Measurements from ENCODE around the gene NOB1.

GRCh38 chr16:69745959-69746358, 8.8 kb downstream of the NOB1 start:
- no peak for TF ChIP-seq CSDC2 (CRISPR knock-in tag; IDR thresholded peaks at IDR 0.05)
- TF ChIP-seq, protein P1, sequence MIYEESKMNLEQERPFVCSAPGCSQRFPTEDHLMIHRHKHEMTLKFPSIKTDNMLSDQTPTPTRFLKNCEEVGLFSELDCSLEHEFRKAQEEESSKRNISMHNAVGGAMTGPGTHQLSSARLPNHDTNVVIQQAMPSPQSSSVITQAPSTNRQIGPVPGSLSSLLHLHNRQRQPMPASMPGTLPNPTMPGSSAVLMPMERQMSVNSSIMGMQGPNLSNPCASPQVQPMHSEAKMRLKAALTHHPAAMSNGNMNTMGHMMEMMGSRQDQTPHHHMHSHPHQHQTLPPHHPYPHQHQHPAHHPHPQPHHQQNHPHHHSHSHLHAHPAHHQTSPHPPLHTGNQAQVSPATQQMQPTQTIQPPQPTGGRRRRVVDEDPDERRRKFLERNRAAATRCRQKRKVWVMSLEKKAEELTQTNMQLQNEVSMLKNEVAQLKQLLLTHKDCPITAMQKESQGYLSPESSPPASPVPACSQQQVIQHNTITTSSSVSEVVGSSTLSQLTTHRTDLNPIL (CRISPR knock-in tag; IDR thresholded peaks at IDR 0.05; ENCODE audit: low read depth) = no peak
- TF ChIP-seq PPARA (CRISPR knock-in tag; IDR thresholded peaks at IDR 0.05; ENCODE audit: borderline replicate concordance) = no peak
- no peak for TF ChIP-seq POU6F1 (CRISPR knock-in tag; IDR thresholded peaks at IDR 0.05; ENCODE audit: borderline replicate concordance, low read depth)
- TF ChIP-seq ZNF565 (CRISPR knock-in tag; conservative IDR thresholded peaks at IDR 0.05; ENCODE audit: low read depth) = no peak
- TF ChIP-seq TOX (CRISPR knock-in tag; IDR thresholded peaks at IDR 0.05; ENCODE audit: borderline replicate concordance) = no peak

All from SK-N-SH treated with all-trans-retinoic acid at 6 μM for 48 hours (cell line).